Activated naive CD4-positive, alpha-beta T cell (primary cell): ENCODE measurements around the gene TAOK1.
"Not testable (repeated sequence)": the region's sequence is repeated elsewhere in the genome, so short reads cannot be mapped to it uniquely, and the experiment has no call there.

Experiments used
- DNase-seq, 4 experiments: peaks; one replicate each; lab custom pipeline; 2025; lab: John Stamatoyannopoulos, UW

TAOK1 gene

DNA sequence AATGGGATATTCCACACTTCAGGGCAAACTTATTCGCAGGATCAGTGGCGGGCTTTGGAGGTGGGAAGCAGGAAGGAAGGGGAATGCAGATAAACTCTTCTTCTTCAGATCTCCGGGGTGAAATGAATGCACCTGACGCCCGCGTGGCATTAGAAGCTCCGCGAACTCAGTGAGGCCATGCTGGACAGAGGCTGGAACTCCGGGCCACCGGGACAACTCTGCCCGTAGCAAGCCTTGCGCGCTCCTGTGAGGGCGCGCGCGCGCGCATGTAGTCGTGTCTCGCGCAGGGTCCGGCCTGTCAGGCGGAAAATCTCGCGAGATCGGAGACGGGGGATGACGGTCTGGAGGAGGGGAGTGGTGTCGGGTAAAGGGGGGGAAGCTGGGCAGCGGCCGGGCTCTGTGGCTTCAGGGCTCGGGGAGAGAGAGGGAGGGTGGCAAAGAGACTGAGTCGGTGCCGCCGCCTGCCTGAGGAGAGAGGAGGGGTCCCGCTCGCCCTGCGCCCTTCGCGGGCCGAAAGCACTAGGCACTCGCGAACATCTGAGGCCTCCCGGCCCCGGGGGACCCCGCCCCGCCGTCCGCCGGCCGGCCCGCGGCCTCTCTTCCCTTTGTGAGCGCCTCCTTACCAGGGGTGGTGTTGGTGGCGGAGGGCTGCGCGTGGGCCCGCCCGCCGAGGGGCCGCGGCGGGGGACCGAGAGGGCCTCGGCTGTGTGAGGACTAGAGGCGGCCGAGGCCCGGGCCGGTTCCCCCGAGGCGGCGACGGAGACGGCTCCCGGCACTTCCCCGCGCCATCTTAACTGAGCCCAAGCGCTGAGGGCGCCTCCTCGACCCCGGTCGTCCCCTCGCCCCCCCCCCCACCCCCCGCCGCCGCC, at the start of gene TAOK1:
Gene TAOK1 (plus strand): TSS at position 382 of the 869 bp plus-strand sequence. CDS start 61,186 bp downstream, outside the sequence.
- DNase-seq, result peak; percentile 91 to 94 (median 92)

- no peak for DNase-seq
Observed at GRCh38 chr17:29341726-29342125, 48.4 kb upstream of the TAOK1 start.

DNA sequence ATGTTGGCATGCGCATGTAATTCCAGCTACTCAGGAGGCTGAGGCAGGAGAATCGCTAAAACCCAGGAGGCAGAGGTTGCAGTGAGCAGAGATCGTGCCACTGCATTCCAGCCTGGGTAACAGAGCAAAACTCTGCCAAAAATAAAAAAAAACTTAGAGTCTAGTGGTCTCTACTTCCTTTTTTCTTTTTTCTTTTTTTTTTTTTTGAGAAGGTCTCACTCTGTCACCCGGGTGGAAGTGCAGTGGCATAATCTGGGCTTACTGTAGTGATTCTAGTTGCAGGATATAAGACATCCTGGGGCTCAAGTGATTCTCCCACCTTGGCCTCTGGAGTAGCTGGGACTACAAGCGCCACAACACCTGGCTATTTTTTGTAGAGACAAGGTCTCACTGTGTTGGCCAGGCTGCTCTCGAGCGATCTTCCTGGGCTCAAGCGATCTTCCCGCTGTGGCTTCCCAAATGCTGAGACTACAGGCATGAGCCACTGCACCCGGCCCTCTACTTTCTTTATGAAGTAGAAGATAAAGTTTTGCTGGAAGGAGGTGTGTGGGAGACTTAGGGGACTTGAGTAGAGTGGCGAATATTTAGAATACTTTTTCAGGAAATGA, 47.9 kb upstream of the TAOK1 start:
- no peak for DNase-seq

DNA sequence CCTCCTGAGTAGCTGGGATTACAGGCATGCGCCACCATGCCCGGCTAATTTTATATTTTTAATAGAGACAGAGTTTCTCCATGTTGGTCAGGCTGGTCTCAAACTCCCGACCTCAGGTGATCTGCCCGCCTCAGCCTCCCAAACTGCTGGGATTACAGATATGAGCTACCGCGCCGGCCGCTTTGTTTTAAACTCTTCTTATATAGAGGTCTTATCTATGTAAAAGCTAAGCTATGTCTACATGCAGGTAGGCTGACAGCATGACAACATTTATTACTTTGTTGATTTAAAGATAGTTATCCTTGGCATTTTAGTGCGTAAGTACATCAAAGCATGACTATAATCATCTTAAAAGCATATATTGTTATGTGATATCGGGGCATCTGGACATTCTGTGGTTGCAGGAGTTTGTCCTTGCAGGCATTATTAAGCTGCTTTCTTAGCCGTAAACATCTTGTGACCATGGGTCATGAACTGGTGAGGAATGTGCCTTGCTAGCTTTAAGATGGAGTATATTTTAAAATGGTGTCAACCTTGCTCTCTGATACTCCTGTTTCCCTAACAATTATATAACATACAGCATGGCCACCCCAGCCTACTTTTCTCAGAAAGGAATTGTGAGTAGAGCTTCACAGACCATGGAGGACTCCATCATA, 45.8 kb upstream of the TAOK1 start:
- no peak for DNase-seq

GRCh38 chr17:29345066-29345465, 45.1 kb upstream of the TAOK1 start:
- no peak for DNase-seq

GRCh38 chr17:29345470-29345869, 44.7 kb upstream of the TAOK1 start:
- not testable (repeated sequence) for DNase-seq

GRCh38 chr17:29346462-29346861, 43.7 kb upstream of the TAOK1 start:
- DNase-seq, result no peak

DNA sequence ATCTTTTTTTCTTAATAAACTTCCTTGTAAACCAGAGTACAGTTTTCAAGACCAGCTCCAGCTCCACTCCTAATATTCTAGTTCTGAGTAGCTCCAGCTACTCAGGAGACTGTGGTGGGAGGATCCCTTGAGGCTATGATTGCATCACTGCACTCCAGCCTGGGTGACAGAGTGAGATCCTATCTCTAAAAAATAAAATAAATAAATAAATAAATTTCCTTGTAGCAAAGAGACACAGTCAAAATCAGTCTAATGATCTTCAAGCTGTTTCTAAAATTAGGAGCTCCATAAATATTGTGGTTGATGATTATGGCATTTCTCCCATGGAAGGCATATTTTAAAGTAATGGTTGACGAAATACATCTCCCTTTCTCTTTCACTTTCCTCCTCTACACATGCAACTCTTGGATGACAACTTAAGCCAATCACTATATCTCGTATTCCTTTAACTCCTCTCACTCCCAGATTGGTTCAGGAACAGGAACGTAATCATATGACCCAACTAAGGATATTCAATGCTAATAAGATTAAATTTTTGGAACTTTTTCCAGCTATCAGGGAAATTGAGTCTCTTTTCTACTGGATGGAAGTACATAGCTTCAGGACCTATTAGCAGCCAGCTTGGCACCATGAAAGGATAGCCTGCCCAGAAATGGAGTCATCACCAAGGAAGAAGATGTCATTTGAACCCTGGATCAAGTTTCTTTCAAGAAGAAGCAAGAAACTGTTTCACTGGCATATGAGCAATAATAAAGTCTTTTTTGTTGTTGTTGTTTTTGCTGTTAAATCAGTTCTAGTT, 42.1 kb upstream of the TAOK1 start:
- no peak for DNase-seq

GRCh38 chr17:29349409-29349808, 40.8 kb upstream of the TAOK1 start:
- DNase-seq, result no peak

- no peak for DNase-seq
Observed at GRCh38 chr17:29352146-29352545, 38.0 kb upstream of the TAOK1 start.

DNA sequence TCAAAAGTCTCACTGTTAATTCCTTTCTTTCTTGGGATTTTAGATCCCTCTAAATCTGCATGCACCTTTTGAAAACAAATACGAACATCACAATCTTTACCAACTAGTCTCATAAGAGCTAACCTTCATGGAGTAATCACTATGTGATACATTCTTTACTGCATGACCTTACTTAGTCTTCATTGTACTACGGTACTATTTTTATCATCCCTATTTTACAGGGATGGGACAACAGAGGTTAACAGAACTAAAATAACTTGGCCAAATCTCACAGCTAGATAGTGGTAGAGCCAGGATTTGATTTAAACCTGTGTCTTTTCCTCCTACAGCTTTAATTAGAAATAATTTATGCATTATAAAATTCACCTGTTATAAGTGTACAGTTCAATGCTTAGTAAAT, 32.9 kb upstream of the TAOK1 start:
- DNase-seq, result no peak

DNA sequence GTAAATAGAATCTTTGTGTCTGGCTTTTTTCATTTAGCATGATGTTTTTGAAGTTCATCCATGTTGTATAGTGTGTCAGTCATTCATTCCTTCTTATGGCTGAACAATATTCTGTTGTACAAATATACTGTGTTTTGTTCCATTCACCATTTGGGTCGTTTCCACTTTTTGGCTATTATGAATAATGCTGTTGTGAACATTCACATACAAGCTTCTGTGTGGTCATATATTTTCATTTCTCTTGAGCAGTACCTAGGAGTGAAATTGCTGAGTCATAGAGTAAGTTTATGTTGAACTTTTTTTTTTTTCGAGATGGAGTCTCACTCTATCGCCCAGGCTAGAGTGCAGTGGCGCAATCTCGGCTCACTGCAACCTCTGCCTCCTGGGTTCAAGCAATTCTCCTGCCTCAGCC, 32.3 kb upstream of the TAOK1 start:
- no peak for DNase-seq

DNA sequence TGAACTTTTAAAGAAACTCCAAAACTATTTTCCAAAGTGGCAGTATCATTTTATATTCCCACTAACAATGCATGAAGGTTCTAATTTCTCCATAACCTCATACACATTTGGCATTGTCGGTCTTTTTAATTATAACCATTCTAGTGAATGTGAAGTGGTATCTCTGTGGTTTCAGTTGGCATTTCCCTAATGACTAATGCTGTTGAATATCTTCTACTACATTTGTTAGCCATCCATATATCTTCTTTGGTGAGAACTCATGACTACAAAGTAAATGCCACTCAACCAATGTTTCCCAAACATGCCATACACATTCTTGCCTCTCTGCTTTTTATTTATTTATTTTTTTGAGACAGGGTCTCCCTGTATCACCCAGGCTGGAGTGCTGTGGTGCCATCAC, 31.7 kb upstream of the TAOK1 start:
- DNase-seq, result no peak

- DNase-seq, result no peak
Observed at GRCh38 chr17:29359777-29360176, 30.4 kb upstream of the TAOK1 start.

DNA sequence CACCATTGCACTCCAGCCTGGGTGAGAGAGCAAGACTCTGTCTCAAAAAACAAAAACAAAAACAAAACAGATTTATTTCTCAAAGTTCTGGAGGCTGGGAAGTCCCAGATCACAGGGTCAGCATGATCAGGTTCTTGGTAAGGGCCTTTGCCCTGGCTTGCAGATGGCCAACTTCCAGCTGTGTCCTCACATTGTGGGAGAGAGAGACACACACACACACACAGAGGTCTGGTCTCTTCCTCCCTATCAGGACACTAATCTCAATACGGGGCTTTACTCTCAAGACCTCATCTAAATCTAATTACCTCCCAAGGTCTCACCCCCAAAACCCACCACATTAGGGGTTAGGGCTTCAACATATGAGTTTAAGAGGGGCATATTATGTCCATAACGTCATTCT, 26.4 kb upstream of the TAOK1 start:
- no peak for DNase-seq

- DNase-seq, result no peak
Observed at GRCh38 chr17:29364691-29365090, 25.5 kb upstream of the TAOK1 start.

DNA sequence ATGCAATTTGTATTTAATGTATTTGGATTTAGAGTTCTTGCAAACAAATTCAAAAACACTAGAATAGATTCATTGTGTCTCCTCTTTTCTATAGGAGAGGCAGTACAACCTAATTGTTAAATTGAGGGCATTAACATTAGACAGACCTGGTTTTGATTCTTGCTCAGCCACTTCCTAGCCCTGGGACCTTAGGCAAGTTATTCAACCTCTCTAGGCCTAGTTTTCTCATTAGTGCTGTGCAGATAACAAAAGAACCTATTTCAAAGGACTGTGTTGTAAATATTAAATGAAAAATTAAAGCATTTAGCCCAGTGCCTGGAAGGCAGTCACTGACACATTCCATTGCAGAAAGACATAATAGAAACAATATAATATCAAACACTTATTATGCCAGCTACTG, 22.0 kb upstream of the TAOK1 start:
- DNase-seq, result no peak

- DNase-seq, result no peak
Observed at GRCh38 chr17:29368926-29369325, 21.2 kb upstream of the TAOK1 start.

DNA sequence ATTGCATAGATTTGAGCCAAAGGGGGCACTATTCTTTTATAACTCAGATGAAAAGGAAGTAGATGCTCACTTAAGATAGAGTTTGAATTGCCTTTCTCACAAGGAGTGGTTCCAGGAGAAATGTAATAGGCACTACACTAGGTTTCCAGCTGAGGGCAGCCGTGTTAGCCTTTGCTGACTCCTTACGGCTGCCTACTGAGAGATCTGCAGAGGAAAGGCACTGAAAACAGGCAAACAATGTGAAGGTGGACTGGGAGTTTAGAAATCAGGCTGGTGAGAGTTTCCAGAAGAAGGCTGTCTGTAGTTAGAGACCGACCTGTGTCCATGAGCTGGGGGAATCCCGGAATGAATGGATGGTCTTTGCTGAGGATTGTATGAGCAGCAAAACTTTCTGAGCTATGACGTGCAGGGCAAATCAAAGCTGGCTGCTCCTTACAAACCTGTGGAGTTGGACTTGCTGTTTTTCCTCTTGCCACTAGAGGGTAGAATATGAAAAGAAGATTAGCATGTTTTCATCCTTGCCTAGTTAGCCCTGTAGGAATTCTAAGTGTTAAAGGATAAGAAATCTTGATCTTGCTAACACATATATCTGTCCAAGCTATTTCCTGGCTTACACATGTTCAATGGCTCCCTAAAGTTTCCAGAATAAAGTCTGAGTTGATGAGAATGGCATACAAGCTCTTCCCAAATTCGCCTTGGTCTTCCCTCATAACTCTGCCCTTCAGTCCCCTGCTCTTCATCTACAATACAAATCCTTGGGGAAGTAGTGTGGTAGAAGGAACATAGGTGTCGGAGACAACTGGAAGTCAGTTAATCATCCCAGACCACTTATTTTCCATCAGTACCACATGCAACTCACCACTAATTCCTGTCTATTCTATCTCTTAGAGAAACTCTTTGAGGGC, 20.1 kb upstream of the TAOK1 start:
- DNase-seq, result peak in 1 of 4 experiments; percentile 37

GRCh38 chr17:29376667-29377270, 13.4 kb upstream of the TAOK1 start:
- no peak for DNase-seq

DNA sequence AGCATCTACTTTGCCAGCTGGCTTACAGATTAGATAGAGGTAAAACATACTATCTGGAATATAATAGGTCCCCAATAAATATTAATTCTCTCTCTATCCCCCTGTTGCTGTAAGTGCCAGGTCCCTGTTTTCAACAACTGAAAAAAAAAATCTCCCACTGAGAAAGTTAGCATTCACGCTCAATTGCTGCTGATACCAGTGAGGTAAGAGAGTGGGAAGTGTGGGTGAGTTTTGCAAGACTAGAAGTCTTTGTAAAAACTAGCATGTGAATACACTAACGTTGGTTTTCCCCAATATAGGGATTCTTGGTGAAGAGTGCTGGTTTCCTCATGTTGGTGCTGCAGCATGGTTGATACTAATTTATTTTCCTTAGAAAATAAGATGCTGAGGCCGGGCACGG, 11.7 kb upstream of the TAOK1 start:
- DNase-seq, result no peak
